Endothelial cell of umbilical vein (primary cell): ENCODE measurements around the gene MMP19. TPM values are rescaled to one million over a fixed set of nuclear protein-coding genes. Genes with fewer than 3 reads are reported as not detected.

Experiments used
- BruUV-seq: library from RNA; stranded (reverse); fragments of 400-500 nt; replicated peaks from 2 replicates; lab custom pipeline; 2021; lab: Mats Ljungman, UMichigan
- CTCF ChIA-PET: fragments of 300-600, 350-600 bp; sonication (Branson Sonifier 250); formaldehyde crosslinking; loops from one replicate; lab custom pipeline; 2021; ENCODE audit warnings: antibody characterized with exemption, inconsistent platforms; lab: Charles Lee
- POLR2A ChIA-PET: fragments of 300-600, 350-600 bp; sonication (Branson Sonifier 250); formaldehyde crosslinking; loops from one replicate; lab custom pipeline; 2021; ENCODE audit warnings: antibody characterized with exemption, inconsistent platforms; lab: Charles Lee
- DNase-seq: peaks from one replicate; pipeline ENCODE4 v3.0.0-alpha.2; 2011; ENCODE audit warnings: low read depth, low spot score
- FAIRE-seq: peaks from 2 replicates; lab custom pipeline; 2011; peaks lifted over from hg19 to GRCh38; lab: Jason Lieb, UNC
- H2AFZ ChIP-seq: 2 replicates; pipeline ENCODE4 v1.6.0; 2012; ENCODE audit warnings: low read depth, low read length, control low read depth, inconsistent platforms
- H3K27ac ChIP-seq: 2 replicates; pipeline ENCODE4 v1.5.1; 2011; ENCODE audit warnings: low read depth, mild to moderate bottlenecking, control low read depth, low read length, moderate library complexity; ENCODE audit not compliant: insufficient read depth
- H3K27me3 ChIP-seq, 2 experiments: 2 replicates each; pipeline versions ENCODE4 v1.6.0 to v1.6.1; 2011; ENCODE audit warnings: low read length in 2 of 2, mixed read lengths in 1 of 2; ENCODE audit not compliant: control insufficient read depth in 2 of 2, insufficient read depth in 2 of 2
- H3K36me3 ChIP-seq, 2 experiments: 2 replicates in 1 of 2; 3 replicates in 1 of 2; pipeline ENCODE4 v1.5.1; 2011; ENCODE audit warnings: low read length in 2 of 2, mild to moderate bottlenecking in 1 of 2, moderate library complexity in 1 of 2; ENCODE audit not compliant: control insufficient read depth in 2 of 2, insufficient read depth in 2 of 2; ENCODE audit errors: extremely low read depth in 1 of 2
- H3K4me1 ChIP-seq: 3 replicates; pipeline ENCODE4 v1.5.1; 2011; ENCODE audit warnings: mild to moderate bottlenecking, low read length; ENCODE audit not compliant: control insufficient read depth, insufficient read depth; ENCODE audit errors: extremely low read depth
- H3K4me2 ChIP-seq: 2 replicates; pipeline ENCODE4 v1.6.1; 2011; ENCODE audit warnings: low read length, control low read depth, mixed read lengths; ENCODE audit not compliant: insufficient read depth
- H3K4me3 ChIP-seq, 3 experiments: fragments of 200-600 bp in 1 of 3; sonication (generic), shearing (Covaris generic) in 1 of 3; replicated peaks in 1 of 3; 2 replicates each; pipeline ENCODE4 v1.5.1; 2011 to 2016; ENCODE audit warnings: control low read depth in 3 of 3, low read length in 3 of 3, mild to moderate bottlenecking in 2 of 3, inconsistent platforms in 1 of 3, low read depth in 1 of 3, moderate library complexity in 1 of 3; ENCODE audit not compliant: insufficient read depth in 1 of 3
- H3K79me2 ChIP-seq: 2 replicates; pipeline ENCODE4 v1.6.0; 2012; ENCODE audit warnings: low read length, inconsistent platforms; ENCODE audit not compliant: control insufficient read depth, insufficient read depth
- H3K9ac ChIP-seq: replicated peaks from 2 replicates; pipeline ENCODE3; 2011; ENCODE audit warnings: low read length, control low read depth; ENCODE audit not compliant: insufficient read depth; ENCODE audit errors: extremely low read depth
- H3K9me1 ChIP-seq: replicated peaks from 3 replicates; pipeline ENCODE4 v1.6.0; 2011; ENCODE audit warnings: mild to moderate bottlenecking, low read length; ENCODE audit not compliant: control insufficient read depth, insufficient read depth; ENCODE audit errors: extremely low read depth
- H3K9me3 ChIP-seq: replicated peaks from 2 replicates; pipeline ENCODE4 v1.5.1; 2012; ENCODE audit warnings: low read length, inconsistent platforms; ENCODE audit not compliant: control insufficient read depth, insufficient read depth
- H4K20me1 ChIP-seq: replicated peaks from 2 replicates; pipeline ENCODE3; 2011; ENCODE audit warnings: mild to moderate bottlenecking, low read length; ENCODE audit not compliant: control insufficient read depth, insufficient read depth; ENCODE audit errors: extremely low read depth
- GATA2 ChIP-seq: IDR thresholded peaks from 2 replicates; pipeline ENCODE4 v1.7.0; 2011; ENCODE audit warnings: low read depth, mild to moderate bottlenecking, moderate library complexity, mixed read lengths, low read length; ENCODE audit not compliant: insufficient read length, insufficient read depth
- POLR2A ChIP-seq: IDR thresholded peaks from 2 replicates; pipeline ENCODE4 v1.6.1; 2012; ENCODE audit warnings: low read depth, mild to moderate bottlenecking, control low read depth, low read length
- POLR2AphosphoS5 ChIP-seq: IDR thresholded peaks from 2 replicates; pipeline ENCODE4 v1.6.1; 2012; ENCODE audit warnings: low read depth, mild to moderate bottlenecking, control low read depth, low read length, moderate library complexity; ENCODE audit not compliant: insufficient read depth
- dilution Hi-C: fragments of 300-500 bp; cut with MboI; formaldehyde crosslinking; loops from one replicate; pipeline ENCODE4 v1.15.0; 2019; ENCODE audit warnings: low sequenced_read_pairs; ENCODE audit not compliant: extremely low pct_ligation_motif_present
- intact Hi-C: fragments of 100-400 bp; cut with micrococcal nuclease; formaldehyde crosslinking; loops from one replicate; pipeline ENCODE4 v1.10.0; 2022
- polyA plus RNA-seq, 4 experiments: library from polyadenylated mRNA; depleted of rRNA in 3 of 4; stranded (reverse) in 3 of 4; unstranded in 1 of 4; fragments of >200 nt; gene quantifications; 2 replicates each; pipeline versions ENCODE4 v1.2.1 to v1.2.3, GENCODE V29; 2011 to 2012; ENCODE audit warnings: missing spikeins in 1 of 4
- total RNA-seq: library from RNA; stranded (reverse); gene quantifications from 2 replicates; pipeline ENCODE4 v1.2.3, GENCODE V29; 2021
- TF ChIP-seq, protein P1 (sequence below): IDR thresholded peaks from 2 replicates; pipeline ENCODE4 v1.6.1; 2011; ENCODE audit not compliant: insufficient read depth, insufficient read length
- TF ChIP-seq, protein P2 (sequence below), 2 donors: IDR thresholded peaks; 1 replicate in 1 of 2; 2 replicates in 1 of 2; pipeline ENCODE4 v1.5.1; 2011; ENCODE audit warnings: low read length in 2 of 2, mild to moderate bottlenecking in 2 of 2, moderate library complexity in 2 of 2, control low read depth in 1 of 2, inconsistent platforms in 1 of 2, low read depth in 1 of 2; ENCODE audit not compliant: insufficient read depth in 1 of 2; ENCODE audit errors: extremely low read depth in 1 of 2

MMP19 gene
- total and polyA plus RNA-seq, 2 donors (not counting 3 experiments of a cell fraction or from before 2014, with no cell fraction given), result 0.31 to 1.6 TPM

DNA sequence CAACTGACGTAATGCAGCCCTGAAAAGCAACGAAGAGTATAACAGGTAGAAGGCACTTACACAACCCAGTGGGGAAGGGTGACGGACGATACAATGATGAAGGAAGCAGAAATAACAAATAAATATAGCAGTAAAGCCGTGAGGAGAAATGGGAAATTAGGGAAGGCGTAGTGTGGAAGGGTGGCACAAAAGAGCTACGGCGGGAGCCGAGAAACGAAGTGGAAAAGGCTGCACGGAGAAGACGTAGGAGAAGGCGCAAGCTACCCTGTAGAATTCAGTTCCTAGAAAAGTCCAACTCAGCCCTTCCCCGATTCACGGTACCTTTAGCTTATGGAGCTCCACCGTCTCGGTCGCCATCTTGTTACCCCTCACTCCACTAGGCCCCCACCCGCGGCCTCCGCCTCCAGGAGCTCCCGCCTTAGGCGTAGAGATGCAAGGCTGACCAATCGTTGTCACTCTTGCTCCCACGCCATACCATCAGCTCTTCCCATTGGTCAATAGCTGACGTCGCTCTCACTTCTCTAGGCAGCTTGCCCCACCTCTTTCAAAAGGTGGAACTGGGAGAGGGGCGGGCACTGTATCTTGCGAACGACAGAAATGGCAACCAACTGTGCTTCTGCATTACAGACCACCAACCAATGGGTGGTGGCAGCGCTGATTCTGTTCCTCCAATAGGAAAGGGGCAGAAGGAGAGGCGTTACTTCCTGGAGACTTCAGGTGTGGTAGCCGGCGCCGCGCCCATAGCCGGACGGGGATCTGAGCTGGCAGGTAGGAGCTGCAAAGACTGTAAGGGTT, 25.2 kb downstream of the MMP19 start, which contains the start of the genes ORMDL2 and SARNP:
ORMDL2 (plus strand) TSS at position 697 of the 795 bp plus-strand sequence. CDS start 959 bp downstream, outside the sequence.
SARNP (minus strand) TSS at position 380 of the 795 bp plus-strand sequence; CDS start at position 357, 23 bp downstream.
- FAIRE-seq (peak; percentile 100), DNase-seq (peak; percentile 100)
- dilution Hi-C loops, result no loop called here
- Histone ChIP-seq H3K36me3 (peaks cover 12 to 16% of the 10 kb centered on the region in 2 experiments), H3K9me1 (no peaks in the 10 kb centered on the region), H3K4me1 (peaks cover 16% of the 10 kb centered on the region), H3K9ac (peak within 1 kb of the TSS; percentile 97), H3K4me2 (peak within 1 kb of the TSS; percentile 95), H3K4me3 (peak within 1 kb of the TSS; percentile 95 to 99 (median 98)), H3K79me2 (peaks cover 64% of the 10 kb centered on the region), H4K20me1 (peaks cover 1% of the 10 kb centered on the region), H3K27ac (peak within 1 kb of the TSS; percentile 81), H3K9me3 (no peaks in the 10 kb centered on the region), H2AFZ (peak within 1 kb of the TSS; percentile 86), H3K27me3 (no peaks in the 10 kb centered on the region)
- no TSS peak for BruUV-seq
- peak; percentile 56 for TF ChIP-seq POLR2AphosphoS5
- TF ChIP-seq, protein P1, sequence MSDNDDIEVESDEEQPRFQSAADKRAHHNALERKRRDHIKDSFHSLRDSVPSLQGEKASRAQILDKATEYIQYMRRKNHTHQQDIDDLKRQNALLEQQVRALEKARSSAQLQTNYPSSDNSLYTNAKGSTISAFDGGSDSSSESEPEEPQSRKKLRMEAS, result no peak
- TF ChIP-seq, protein P2, sequence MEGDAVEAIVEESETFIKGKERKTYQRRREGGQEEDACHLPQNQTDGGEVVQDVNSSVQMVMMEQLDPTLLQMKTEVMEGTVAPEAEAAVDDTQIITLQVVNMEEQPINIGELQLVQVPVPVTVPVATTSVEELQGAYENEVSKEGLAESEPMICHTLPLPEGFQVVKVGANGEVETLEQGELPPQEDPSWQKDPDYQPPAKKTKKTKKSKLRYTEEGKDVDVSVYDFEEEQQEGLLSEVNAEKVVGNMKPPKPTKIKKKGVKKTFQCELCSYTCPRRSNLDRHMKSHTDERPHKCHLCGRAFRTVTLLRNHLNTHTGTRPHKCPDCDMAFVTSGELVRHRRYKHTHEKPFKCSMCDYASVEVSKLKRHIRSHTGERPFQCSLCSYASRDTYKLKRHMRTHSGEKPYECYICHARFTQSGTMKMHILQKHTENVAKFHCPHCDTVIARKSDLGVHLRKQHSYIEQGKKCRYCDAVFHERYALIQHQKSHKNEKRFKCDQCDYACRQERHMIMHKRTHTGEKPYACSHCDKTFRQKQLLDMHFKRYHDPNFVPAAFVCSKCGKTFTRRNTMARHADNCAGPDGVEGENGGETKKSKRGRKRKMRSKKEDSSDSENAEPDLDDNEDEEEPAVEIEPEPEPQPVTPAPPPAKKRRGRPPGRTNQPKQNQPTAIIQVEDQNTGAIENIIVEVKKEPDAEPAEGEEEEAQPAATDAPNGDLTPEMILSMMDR (IDR thresholded peaks at IDR 0.05; ENCODE audit: extremely low read depth in 1 of 2, insufficient read depth in 1 of 2, low read depth in 1 of 2, low read length in 2 of 2), result no peak
- TF ChIP-seq GATA2, result no peak
- TF ChIP-seq POLR2A, result peak; percentile 78
- intact Hi-C loops, result loop anchor here (1.0 to 5.0 kb wide), 5 partner anchors 12 to 224 kb away; partner anchors contain the start of genes DNAJC14, PYM1 and RPS26
- POLR2A ChIA-PET, result interaction anchor here (0.9 to 1.8 kb wide), 4 partner anchors 9 to 114 kb away, joined by 3 to 40 read pairs (median 6); partner anchors contain the start of genes CD63 and DNAJC14
- CTCF ChIA-PET, result interaction anchor here (0.9 to 5.8 kb wide), 12 partner anchors 10 to 178 kb away, joined by 3 to 38 read pairs (median 8); partner anchors contain the start of genes DGKA, DNAJC14, GDF11 and PYM1
